K562 (cell line): Measurements from ENCODE around the gene SKIC8. TPM values are rescaled to one million over a fixed set of nuclear protein-coding genes. Genes with fewer than 3 reads are reported as not detected.

Experiments used
- ATAC-seq: fragments of 200-7000 bp; cut with Tn5 transposase; 3 replicates; pipeline ENCODE4 v1.9.1; 2020; ENCODE audit warnings: moderate library complexity
- BruUV-seq: library from RNA; stranded (reverse); fragments of 400-500 nt; replicated peaks from 2 replicates; lab custom pipeline; 2021; lab: Mats Ljungman, UMichigan
- CTCF ChIA-PET: fragments of 300-600 bp; formaldehyde crosslinking; extraction: SDS; loops from one replicate; lab custom pipeline; 2021; ENCODE audit warnings: low intra/inter-chr PET ratio; lab: Yijun Ruan, JAX
- POLR2A ChIA-PET: fragments of 300-600, 350-650 bp; sonication (Branson Sonifier 250); formaldehyde crosslinking; extraction: SDS; loops from one replicate; lab custom pipeline; 2021; ENCODE audit warnings: antibody characterized with exemption, inconsistent platforms; lab: Yijun Ruan, JAX
- DNase-seq, 4 experiments: peaks; one replicate each; pipeline versions ENCODE4 v3.0.0 to v3.0.0-alpha.2; 2011 to 2018; ENCODE audit warnings: low spot score in 3 of 4, mixed read lengths in 3 of 4; ENCODE audit errors: extremely low read depth in 1 of 4
- FAIRE-seq: peaks from 2 replicates; lab custom pipeline; 2011; peaks lifted over from hg19 to GRCh38; lab: Jason Lieb, UNC
- H2AFZ ChIP-seq: 2 replicates; pipeline ENCODE4 v1.6.0; 2011; ENCODE audit warnings: low read depth, low read length, control low read depth, inconsistent platforms
- H3K27ac ChIP-seq: fragments of 200-600 bp; 3 replicates; pipeline ENCODE4 v1.8.0; 2011; ENCODE audit warnings: low read depth, mild to moderate bottlenecking, control low read depth, inconsistent platforms, low read length, moderate library complexity, mixed read lengths; ENCODE audit errors: extremely low read depth
- H3K27me3 ChIP-seq, 2 experiments: fragments of 300-600 bp in 1 of 2; 2 replicates in 1 of 2; 3 replicates in 1 of 2; pipeline versions ENCODE4 v1.6.0 to v1.8.0; 2011; ENCODE audit warnings: inconsistent platforms in 2 of 2, low read length in 2 of 2, mild to moderate bottlenecking in 1 of 2, mixed read lengths in 1 of 2, moderate library complexity in 1 of 2; ENCODE audit not compliant: control insufficient read depth in 2 of 2, insufficient read depth in 2 of 2
- H3K36me3 ChIP-seq: fragments of 300-600 bp; 3 replicates; pipeline ENCODE4 v1.8.0; 2011; ENCODE audit warnings: mild to moderate bottlenecking, low read length, inconsistent platforms; ENCODE audit not compliant: control insufficient read depth, insufficient read depth
- H3K4me1 ChIP-seq, 2 experiments: fragments of 200-600 bp in 1 of 2; replicated peaks in 1 of 2; 2 replicates in 1 of 2; 3 replicates in 1 of 2; pipeline versions ENCODE4 v1.5.1 to v1.8.0; 2011; ENCODE audit warnings: inconsistent platforms in 2 of 2, low read length in 2 of 2, mild to moderate bottlenecking in 1 of 2, mixed read lengths in 1 of 2, moderate library complexity in 1 of 2; ENCODE audit not compliant: control insufficient read depth in 2 of 2, insufficient read depth in 2 of 2
- H3K4me2 ChIP-seq: 2 replicates; pipeline ENCODE4 v1.6.1; 2011; ENCODE audit warnings: low read length, control low read depth, inconsistent platforms, mixed read lengths; ENCODE audit not compliant: insufficient read depth
- H3K4me3 ChIP-seq: fragments of 200-600 bp; sonication (generic), shearing (Covaris generic); 2 replicates; pipeline ENCODE4 v1.5.1; 2016; ENCODE audit warnings: control low read depth, inconsistent platforms
- H3K79me2 ChIP-seq: fragments of 200-600 bp; 3 replicates; pipeline ENCODE4 v1.8.0; 2011; ENCODE audit warnings: low read length, inconsistent platforms; ENCODE audit not compliant: control insufficient read depth, insufficient read depth
- H3K9ac ChIP-seq, 2 experiments: 2 replicates each; pipeline versions ENCODE4 v1.6.0 to v1.6.1; 2011; ENCODE audit warnings: low read depth in 2 of 2, low read length in 2 of 2, control low read depth in 1 of 2, inconsistent platforms in 1 of 2, mild to moderate bottlenecking in 1 of 2, mixed read lengths in 1 of 2; ENCODE audit not compliant: insufficient read depth in 1 of 2
- H3K9me1 ChIP-seq: one replicate; pipeline ENCODE4 v1.6.0; 2011; ENCODE audit warnings: inconsistent platforms, mild to moderate bottlenecking, low read length, moderate library complexity; ENCODE audit not compliant: control insufficient read depth, insufficient read depth
- H3K9me3 ChIP-seq: replicated peaks from 2 replicates; pipeline ENCODE4 v1.5.1; 2011; ENCODE audit warnings: low read depth, low read length, inconsistent platforms; ENCODE audit not compliant: control insufficient read depth, insufficient read depth
- H4K20me1 ChIP-seq: replicated peaks from 2 replicates; pipeline ENCODE4 v1.6.1; 2011; ENCODE audit warnings: low read length, inconsistent platforms, mixed read lengths; ENCODE audit not compliant: control insufficient read depth, insufficient read depth
- CGGBP1 ChIP-seq: fragments of 250-450 bp; sonication (Bioruptor Pico); IDR thresholded peaks from 2 replicates; pipeline ENCODE4 v1.9.0; 2021; ENCODE audit warnings: mild to moderate bottlenecking
- CREB3L1 ChIP-seq: fragments of 450-650 bp; IDR thresholded peaks from 2 replicates; pipeline ENCODE4 v1.6.1; 2014; ENCODE audit warnings: low read depth, mild to moderate bottlenecking, moderate library complexity, borderline replicate concordance
- CTCF ChIP-seq, 3 experiments: IDR thresholded peaks in 2 of 3; conservative IDR thresholded peaks in 1 of 3; 2 replicates each; pipeline ENCODE4 v1.5.1; 2011 to 2012; ENCODE audit warnings: low read length in 3 of 3, mild to moderate bottlenecking in 3 of 3, control low read depth in 2 of 3, improper control_type of control experiment in 1 of 3, inconsistent platforms in 1 of 3, low read depth in 1 of 3, mixed read lengths in 1 of 3, moderate library complexity in 1 of 3; ENCODE audit not compliant: insufficient read depth in 2 of 3
- ELF1 ChIP-seq: fragments of 200-800 bp; sonication (Bioruptor generic); IDR thresholded peaks from 2 replicates; pipeline ENCODE4 v1.6.1; 2016; ENCODE audit warnings: missing genetic modification characterization, missing compliant biosample characterization
- ERF ChIP-seq: fragments of 450-650 bp; formaldehyde crosslinking; IDR thresholded peaks from 2 replicates; pipeline ENCODE4 v1.4.0; 2020; ENCODE audit warnings: mild to moderate bottlenecking, mixed read lengths
- GATAD2A ChIP-seq: fragments of 450-650 bp; IDR thresholded peaks from 2 replicates; pipeline ENCODE4 v1.6.1; 2017
- GTF2A2 ChIP-seq: IDR thresholded peaks from 2 replicates; pipeline ENCODE4 v1.6.1; 2016; ENCODE audit warnings: mild to moderate bottlenecking, missing genetic modification characterization, missing compliant biosample characterization
- ZBTB43 ChIP-seq: sonication (generic); formaldehyde crosslinking; IDR thresholded peaks from 2 replicates; pipeline ENCODE4 v1.8.0; 2023; ENCODE audit warnings: mild to moderate bottlenecking, missing genetic modification reagents
- ZKSCAN3 ChIP-seq: fragments of 250-450 bp; sonication (Bioruptor Pico); IDR thresholded peaks from 2 replicates; pipeline ENCODE4 v1.4.0; 2020
- ZNF12 ChIP-seq: sonication (generic); formaldehyde crosslinking; IDR thresholded peaks from 2 replicates; pipeline ENCODE4 v1.4.0; 2020; ENCODE audit warnings: mild to moderate bottlenecking, missing genetic modification reagents
- ZNF354B ChIP-seq: fragments of 250-450 bp; sonication (Bioruptor Pico); IDR thresholded peaks from 2 replicates; pipeline ENCODE4 v1.4.0; 2020
- ZNF699 ChIP-seq: fragments of 250-450 bp; sonication (Bioruptor Pico); IDR thresholded peaks from 2 replicates; pipeline ENCODE4 v1.8.0; 2021; ENCODE audit warnings: mild to moderate bottlenecking, moderate library complexity; ENCODE audit not compliant: insufficient replicate concordance
- WGBS: fragments of 100-300 bp; shearing (Covaris generic); methylation state at CpG from one replicate; pipeline ENCODE4 v1.1.6; 2016; ENCODE audit warnings: low coverage, mixed read lengths; ENCODE audit not compliant: insufficient coverage; ENCODE audit errors: missing lambda C conversion rate; 5-methylcytosine and 5-hydroxymethylcytosine counted together
- in situ Hi-C: fragments of 300-500 bp; cut with MboI; formaldehyde crosslinking; loops from 4 replicates; pipeline ENCODE4 v1.15.0; 2018; ENCODE audit warnings: inconsistent platforms, mixed read lengths
- intact Hi-C: fragments of 100-400 bp; cut with micrococcal nuclease; formaldehyde crosslinking; loops from 2 replicates; pipeline ENCODE4 v1.14.2; 2022
- polyA plus RNA-seq, 8 experiments: library from polyadenylated mRNA; depleted of rRNA in 4 of 8; stranded (reverse) in 5 of 8; unstranded in 3 of 8; fragments of >200 nt; fragmentation: Nextera tagmentation in 2 of 8; fragmentation: Illumina TruSeq in 1 of 8; extraction: Ambion mirVana in 2 of 8; extraction: Trizol in 1 of 8; gene quantifications; 2 replicates each; pipeline versions ENCODE4 v1.2.1 to v1.2.3, GENCODE V29; 2011 to 2014; ENCODE audit warnings: inconsistent platforms in 1 of 8, missing spikeins in 1 of 8
- total RNA-seq, 7 experiments: library from RNA; depleted of rRNA in 6 of 7; stranded (reverse); fragments of >200 nt in 6 of 7; fragmentation: Illumina TruSeq in 2 of 7; extraction: Trizol in 2 of 7; gene quantifications; 2 replicates each; pipeline versions ENCODE4 v1.2.1 to v1.2.3, GENCODE V29; 2011 to 2021; ENCODE audit warnings: low replicate concordance in 1 of 7

The SKIC8 gene
- total and polyA plus RNA-seq, 9 of the 15 experiments (the other 6 are each of a cell fraction or from before 2014, with no cell fraction given), result 79.5 to 389 (median 146) TPM

GRCh38 chr15:78334845-78335244 lies 35.4 kb upstream of the SKIC8 start:
- H3K27ac ChIP-seq, result no peak overlapping the region
- ChIA-PET POLR2A (no interaction called here), CTCF (no interaction called here)
- H3K36me3 ChIP-seq, result no peaks in the 10 kb centered on the region
- WGBS, result 3% methylated on average over 3 of the region's 3 CpGs
- H3K27me3 ChIP-seq, result peaks cover 37 to 71% of the 10 kb centered on the region in 2 experiments
- FAIRE-seq (no peak), ATAC-seq (no peak), DNase-seq (no peak)
- H3K9ac ChIP-seq, result no peak overlapping the region
- in situ Hi-C loops, result no loop called here
- intact Hi-C loops, result no loop called here
- H3K9me3 ChIP-seq, result no peaks in the 10 kb centered on the region
- no peak overlapping the region for H3K4me3 ChIP-seq
- no peaks in the 10 kb centered on the region for H3K9me1 ChIP-seq
- no peaks in the 10 kb centered on the region for H3K79me2 ChIP-seq
- no TSS peak for BruUV-seq
- peaks cover 0 to 4% of the 10 kb centered on the region in 2 experiments; a peak in 2 of 5 replicates for H3K4me1 ChIP-seq
- TF ChIP-seq CGGBP1 (CRISPR knock-in tag) (no peak), CTCF (IDR thresholded peaks at IDR 0.05 in 2 of 3, conservative IDR thresholded peaks at IDR 0.05 in 1 of 3; ENCODE audit: insufficient read depth in 2 of 3, low read depth in 1 of 3, low read length in 3 of 3) (no peak)
- H2AFZ ChIP-seq, result no peak overlapping the region
- H4K20me1 ChIP-seq, result no peaks in the 10 kb centered on the region; the same call in 1 of the 2 replicates
- no peak overlapping the region for H3K4me2 ChIP-seq

- FAIRE-seq, result no peak
- no peak overlapping the region for H3K4me3 ChIP-seq
- H3K27ac ChIP-seq, result no peak overlapping the region
- no peak for ATAC-seq
- no peaks in the 10 kb centered on the region for H3K9me1 ChIP-seq
- peaks cover 0 to 4% of the 10 kb centered on the region in 2 experiments; a peak in 3 of 5 replicates for H3K4me1 ChIP-seq
- no peaks in the 10 kb centered on the region for H4K20me1 ChIP-seq
- no peak overlapping the region for H3K9ac ChIP-seq
- intact Hi-C loops, result no loop called here
- H3K79me2 ChIP-seq, result no peaks in the 10 kb centered on the region
- POLR2A ChIA-PET, result interaction anchor here (0.6 to 0.9 kb wide), 2 partner anchors 9 to 30 kb away, joined by 3 read pairs; partner anchors contain the start of gene SKIC8
- H3K36me3 ChIP-seq, result no peaks in the 10 kb centered on the region
- H3K27me3 ChIP-seq, result peaks cover 6 to 52% of the 10 kb centered on the region in 2 experiments; a peak in 4 of 5 replicates
- CTCF ChIA-PET, result no interaction called here
- no peak for DNase-seq
- in situ Hi-C loops, result no loop called here
- no peak overlapping the region for H2AFZ ChIP-seq
- 0% methylated on average over 4 of the region's 4 CpGs for WGBS
- H3K4me2 ChIP-seq, result no peak overlapping the region
- BruUV-seq, result no TSS peak
- no peaks in the 10 kb centered on the region for H3K9me3 ChIP-seq
- TF ChIP-seq ZKSCAN3 (no peak), ZNF354B (CRISPR knock-in tag) (no peak), ZBTB43 (CRISPR knock-in tag) (no peak), GATAD2A (no peak), GTF2A2 (tag) (no peak), CREB3L1 (no peak), ZNF12 (CRISPR knock-in tag) (no peak), ERF (CRISPR knock-in tag) (no peak), ZNF699 (no peak), ELF1 (tag) (no peak)
These were observed 30.2 kb upstream of the SKIC8 start for GRCh38 chr15:78329625-78330024.
